HG03139 (cell line): ENCODE results near the gene TRIP4.
"Not testable (repeated sequence)": the region's sequence is repeated elsewhere in the genome, so short reads cannot be mapped to it uniquely, and the experiment has no call there.

ENCODE experiments used
- ATAC-seq: cut with Tn5 transposase; IDR thresholded peaks from one replicate; pipeline ENCODE4 v1.9.1; 2021; ENCODE audit not compliant: unreplicated experiment

The TRIP4 gene

DNA sequence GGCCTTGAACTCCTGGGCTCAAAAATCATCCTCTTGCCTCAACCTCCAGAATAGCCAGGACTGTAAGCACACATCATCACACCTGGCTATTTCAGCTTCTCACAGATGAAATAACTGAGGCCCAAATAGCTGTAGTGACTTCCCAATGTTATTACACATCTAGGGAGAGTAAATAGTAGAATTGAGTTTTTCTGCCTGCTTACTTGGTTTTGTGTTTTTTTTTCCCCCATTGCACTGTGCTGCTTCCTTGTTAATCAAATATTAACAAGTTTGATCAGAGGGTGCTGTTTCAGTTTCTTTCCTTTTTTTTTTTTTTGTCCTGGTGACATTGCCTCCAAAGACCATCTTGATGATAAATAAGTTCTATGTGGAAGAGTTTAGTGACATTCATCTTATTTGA is 96.1 kb downstream of the TRIP4 start:
- no peak for ATAC-seq

DNA sequence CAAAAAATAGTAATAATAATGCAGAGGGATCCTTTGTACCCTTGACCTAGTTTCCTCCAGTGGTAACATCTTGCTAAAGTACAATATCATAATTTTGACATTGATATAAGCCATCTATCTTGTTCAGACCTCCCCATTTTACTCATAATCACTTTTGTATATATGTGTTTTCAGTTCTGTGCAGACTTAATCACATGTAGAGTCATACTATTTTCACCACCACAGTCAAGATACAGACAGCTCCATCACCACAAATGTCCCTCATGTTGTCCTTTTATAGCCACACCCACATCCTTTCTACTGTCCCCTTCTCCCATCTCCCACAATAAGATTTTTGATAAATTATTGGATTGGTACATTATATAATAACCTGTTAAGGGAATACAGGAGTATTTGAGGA is 98.2 kb downstream of the TRIP4 start:
- no peak for ATAC-seq

DNA sequence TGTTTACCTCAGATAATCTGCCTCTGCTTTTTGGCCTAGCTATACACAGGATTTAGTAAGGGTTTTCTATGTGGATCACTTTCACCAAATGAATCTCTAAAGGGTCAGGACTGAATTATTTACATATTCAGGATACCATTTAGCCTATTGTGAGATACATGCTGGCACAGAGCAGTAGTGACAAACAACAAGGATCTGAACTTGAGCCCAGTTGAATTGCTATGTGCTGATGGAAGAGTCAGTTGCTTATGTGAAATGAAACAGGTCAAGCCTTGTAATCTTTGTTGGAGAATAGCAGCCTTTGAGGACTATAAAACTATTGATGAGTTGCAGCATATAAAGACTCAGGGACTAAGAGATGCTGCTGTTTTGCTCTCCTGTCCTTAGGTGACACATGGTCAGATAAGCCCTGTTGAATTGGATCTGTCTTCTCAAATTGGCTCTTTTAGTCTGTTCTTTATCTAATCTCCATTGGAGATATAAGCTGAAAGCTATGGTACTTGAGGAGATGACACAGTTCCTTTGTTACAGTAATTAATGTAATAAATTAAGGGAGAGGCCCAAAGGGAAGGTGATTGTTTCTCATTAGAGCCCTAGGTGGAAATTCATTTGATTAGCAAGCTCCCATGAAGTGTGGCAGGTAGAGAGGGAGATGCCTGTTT is 103.1 kb downstream of the TRIP4 start:
- ATAC-seq = no peak

DNA sequence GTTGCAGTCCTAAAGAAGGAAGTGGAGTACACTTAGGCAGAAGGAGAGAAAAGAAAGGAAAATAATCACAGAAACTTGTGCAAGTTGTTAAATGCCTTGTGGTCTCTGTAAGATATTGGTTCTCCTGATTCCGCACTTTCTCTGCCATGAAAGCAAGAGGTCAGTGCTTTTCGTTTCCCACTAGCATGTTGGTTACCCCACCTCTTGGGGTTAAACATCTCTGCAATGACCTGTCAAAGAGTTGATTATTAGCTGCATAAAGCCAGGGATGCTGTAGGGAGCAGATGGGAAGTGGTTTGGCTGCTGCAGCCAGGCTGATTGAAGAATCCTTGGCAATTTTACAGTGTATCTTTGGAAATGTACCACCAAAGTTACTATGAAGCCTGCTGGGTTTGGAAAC is 106.0 kb downstream of the TRIP4 start:
- ATAC-seq = no peak

DNA sequence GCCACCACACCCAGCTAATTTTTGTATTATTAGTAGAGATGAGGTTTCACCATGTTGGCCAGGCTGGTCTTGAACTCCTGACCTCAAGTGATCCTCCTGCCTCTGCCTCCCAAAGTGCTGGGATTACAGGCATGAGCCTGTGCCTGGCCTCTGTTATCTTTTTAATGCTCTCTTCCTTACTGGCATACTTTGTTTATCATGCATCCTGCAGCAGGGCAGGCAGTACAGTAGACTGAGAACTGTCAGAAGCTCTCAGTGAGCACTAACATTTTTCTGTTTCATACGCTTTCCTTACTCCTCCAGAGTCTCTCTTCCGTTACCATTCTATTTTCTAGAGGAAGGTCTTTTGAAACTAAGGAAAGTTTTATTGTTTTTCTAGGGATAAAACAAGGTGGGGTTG is 108.3 kb downstream of the TRIP4 start:
- ATAC-seq = not testable (repeated sequence)

DNA sequence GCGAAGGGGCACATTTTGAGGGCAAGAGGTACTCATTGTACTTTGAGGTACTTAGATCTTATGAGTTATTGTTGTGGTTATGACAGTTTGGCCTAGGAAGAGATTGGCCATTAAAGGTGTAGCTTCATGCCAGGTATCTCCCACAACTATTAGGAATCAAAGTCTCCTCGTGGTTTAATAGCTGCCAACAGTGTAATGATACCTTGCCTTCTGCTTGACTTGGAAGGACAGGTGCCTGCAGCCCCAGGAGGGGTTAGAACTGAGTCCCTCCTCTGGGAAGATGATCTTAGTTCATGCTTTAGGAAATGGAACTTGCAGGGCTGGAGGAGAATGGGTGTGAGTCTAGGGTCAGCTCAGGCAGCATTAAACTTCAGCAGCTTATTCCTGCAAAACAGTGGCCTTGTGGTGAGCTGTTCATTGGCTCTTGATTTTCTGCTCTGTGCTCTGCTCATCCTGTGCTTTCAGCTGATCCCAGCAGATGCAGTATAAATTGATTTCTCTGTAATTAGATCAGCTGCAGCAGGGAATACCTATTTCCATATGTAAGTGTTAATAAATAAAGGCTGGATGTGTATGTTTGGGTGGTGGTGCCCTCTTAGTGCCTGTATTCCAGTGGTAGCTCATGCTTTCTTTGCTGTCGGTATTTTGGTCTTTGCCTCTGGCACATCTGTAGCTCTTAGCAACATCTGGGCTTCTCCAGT is 113.2 kb downstream of the TRIP4 start:
- no peak for ATAC-seq

DNA sequence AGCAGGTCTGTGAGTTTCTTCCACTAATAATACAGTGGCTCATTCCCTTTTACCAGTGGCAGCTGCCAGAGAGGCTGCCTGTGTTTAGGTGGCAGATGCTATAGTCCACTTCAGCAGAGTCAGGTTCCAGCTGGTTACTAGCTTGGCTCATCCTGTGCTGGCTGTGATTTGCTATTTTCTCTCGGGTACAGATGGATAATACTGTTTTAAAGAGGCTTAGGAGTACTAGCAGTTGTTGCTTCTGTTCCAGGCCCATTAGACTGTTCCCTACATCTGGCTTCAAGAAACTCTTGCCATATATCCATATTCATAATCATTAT is 113.7 kb downstream of the TRIP4 start:
- no peak for ATAC-seq

DNA sequence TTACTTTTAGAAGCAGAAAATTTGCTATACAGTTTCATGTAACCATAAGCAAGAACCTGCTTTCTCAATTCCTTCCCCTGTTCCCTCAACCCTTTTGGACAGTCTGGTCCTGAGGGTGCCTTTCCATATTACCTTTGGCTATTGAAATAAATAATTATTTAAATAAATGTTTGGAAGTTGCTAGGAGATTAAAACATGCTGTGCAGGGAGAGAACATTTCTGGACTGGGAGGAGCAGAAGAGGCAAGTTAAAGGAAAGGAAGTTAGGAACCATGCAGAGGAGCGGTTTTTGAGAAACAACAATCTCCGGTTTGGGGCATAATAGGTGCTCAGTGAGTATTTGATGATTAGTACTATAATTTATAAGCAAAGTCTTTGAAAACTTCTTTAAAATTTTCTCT is 114.5 kb downstream of the TRIP4 start:
- no peak for ATAC-seq

DNA sequence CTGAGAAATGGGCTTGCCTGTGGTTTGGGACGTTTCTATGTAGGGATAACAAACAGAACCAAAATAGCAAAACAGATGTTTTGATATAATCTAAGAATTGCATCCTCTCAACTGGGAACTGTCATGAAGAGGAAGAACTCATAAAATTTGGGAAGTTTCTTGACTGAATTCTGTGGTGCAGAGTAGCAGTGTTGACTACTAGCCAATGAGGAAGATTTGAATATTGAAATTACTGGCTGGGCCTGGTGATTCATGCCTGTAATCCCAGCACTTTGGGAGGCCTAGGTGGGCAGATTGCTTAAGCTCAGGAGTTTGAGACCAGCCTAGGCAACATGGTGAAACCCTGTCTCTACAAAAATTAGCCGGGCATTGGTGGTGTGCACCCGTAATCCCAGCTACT is 114.9 kb downstream of the TRIP4 start:
- no peak for ATAC-seq

DNA sequence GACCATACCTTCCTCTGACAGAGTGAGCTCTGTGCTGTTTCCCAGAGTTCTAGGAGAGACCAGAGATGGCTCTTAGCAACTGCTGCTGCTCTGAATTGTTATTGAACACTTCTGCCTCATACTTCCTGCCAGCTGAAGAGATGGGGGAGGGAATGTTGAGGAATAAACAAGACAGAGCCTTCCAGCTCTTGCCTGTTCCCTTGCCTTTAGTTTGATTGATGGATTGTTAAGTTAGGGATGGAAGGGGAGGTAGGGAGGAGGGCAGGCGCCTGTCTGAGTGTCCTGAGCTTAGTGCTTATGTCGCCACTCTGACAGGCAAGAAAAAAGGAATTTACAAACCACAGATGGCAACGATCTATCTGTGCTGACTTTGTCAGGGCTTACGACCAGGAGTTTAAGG is 115.6 kb downstream of the TRIP4 start:
- ATAC-seq = no peak

DNA sequence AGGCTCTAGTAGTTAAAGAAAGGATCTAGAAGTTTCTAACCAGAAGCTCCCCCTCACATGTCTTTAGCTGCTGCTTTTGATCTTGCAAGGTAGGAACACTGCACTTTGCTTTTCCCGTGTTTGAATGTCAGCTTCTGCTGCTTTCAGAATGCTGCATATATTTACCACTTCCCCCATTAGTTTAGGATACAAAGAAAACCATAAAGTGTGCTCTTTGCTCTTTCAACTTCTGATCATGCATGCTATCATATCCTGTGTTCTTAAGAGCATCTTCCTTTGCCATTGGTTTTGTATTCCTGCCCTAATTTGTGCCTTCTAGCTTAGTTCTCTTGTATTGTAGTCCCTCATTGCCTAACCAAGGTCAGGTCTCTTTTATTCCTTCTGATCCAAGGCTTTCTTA is 116.0 kb downstream of the TRIP4 start:
- no peak for ATAC-seq
